ENCODE measurements around the gene RDX. TPM values are rescaled to one million over a fixed set of nuclear protein-coding genes. Genes with fewer than 3 reads are reported as not detected.
"Not testable (repeated sequence)": the region's sequence is repeated elsewhere in the genome, so short reads cannot be mapped to it uniquely, and the experiment has no call there.

RDX gene
- total RNA-seq, 1 donor from 2014 or later: 118 TPM

DNA sequence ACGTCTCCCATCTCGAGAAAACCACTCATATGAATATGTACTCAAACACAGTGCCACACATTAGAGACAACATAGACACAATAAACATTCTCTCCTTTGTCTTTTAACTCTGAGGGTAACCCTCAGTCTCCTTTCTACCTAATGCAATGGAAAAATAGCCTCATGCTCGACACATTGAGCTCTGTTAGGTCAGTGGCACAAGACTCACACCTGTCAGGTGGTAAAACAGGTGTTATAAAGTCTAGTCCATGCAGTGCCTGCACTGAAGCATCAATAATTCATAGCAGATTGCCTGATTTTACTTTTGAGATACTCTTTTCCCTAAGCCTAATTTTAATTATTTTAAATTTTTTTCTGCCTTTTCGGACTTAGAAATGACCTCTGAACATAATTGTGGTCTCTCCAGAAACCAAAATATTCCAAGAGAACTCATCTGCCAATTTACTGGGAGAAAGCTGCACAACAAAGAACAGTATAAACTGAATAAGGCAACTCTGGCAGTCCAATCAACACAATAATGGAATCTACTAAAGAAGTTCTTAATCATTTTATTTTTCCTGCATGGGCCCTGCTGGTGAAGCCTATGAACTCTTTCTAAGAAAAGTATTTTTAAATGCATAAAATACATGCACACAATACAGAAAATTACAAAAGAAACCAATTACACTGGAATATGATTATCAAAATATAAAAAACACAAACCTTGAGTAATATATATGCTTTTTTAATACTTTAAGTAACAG lies 9.9 kb downstream of the RDX start:
- no peak for DNase-seq (ENCODE audit: low spot score)
- intact Hi-C loops (cut with DNase I): no loop called here

GRCh38 chr11:110283862-110284261 lies 12.6 kb downstream of the RDX start:
- intact Hi-C loops (cut with DNase I): no loop called here
- DNase-seq (ENCODE audit: low spot score): no peak

DNA sequence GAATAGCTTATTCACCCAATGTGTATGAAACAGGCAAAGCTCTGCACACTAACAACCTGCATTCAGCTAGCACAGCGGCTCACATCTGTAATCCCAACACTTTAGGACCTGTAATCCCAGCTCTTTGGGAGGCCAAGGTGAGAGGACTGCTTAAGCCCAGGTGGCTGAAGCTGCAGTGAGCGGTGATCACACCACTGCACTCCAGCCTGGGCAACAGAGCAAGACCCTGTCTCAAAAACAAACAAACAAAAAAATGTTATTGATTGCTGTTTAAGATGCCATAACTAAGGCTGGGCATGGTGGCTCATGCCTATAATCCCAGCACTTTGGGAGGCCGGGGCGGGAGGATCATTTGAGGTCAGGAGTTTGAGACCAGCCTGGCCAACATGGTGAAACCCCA lies 15.8 kb downstream of the RDX start:
- intact Hi-C loops (cut with DNase I); DNase-seq (ENCODE audit: low spot score): not testable (repeated sequence)

DNA sequence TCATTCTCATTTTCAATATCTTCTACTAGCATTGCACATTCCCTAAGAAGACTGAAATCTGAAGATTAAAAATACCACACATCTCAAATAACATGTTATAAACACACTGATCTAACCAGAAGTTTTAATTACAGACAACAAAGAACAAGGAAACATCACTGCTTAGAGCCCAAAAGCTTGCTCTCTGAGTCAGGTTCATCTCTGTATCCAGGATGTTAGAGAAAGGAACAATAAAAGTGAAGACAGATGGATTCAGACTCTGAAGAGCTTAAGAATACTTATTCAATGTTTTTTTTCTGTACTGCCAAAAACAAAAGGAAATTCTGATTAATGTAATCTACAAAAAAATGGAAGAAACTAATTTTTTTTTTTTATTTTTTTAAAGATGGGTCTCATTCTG lies 16.5 kb downstream of the RDX start:
- intact Hi-C loops (cut with DNase I): no loop called here
- DNase-seq (ENCODE audit: low spot score): no peak

DNA sequence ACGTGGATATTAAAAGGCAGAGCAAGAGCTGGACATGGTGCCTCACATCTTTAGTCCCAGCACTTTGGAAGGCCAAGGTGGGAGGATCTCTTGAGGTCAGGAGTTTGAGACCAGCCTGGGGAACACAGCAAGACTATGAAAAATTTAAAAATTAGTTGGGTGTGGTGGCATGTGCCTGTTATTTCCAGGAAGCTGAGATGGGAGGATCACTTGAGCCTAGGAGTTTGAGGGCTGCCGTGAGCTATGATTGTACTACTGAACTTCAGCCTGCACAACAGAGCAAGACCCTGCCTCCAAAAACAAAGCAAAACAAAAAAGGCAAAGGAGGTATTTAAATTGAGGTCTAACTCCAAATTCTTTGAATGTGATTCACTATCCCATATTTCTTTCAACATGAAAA lies 23.5 kb downstream of the RDX start:
- intact Hi-C loops (cut with DNase I): no loop called here

DNA sequence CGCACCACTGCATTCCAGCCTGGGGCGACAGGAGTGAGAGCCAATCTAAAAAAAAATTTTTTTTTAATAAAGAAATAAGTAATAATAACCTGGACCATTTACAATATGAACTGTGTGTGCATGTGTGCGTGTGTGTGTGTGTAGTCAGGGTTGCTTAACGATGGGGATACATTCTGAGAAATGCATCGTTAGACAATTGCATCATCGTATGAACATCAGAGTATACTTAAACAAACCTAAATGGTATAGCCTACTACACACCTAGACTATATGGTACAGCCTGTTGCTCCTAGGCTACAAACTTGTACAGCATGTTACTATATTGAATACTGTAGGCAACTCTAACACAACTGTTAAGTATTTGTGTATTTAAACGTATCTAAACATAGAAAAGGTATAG lies 26.4 kb downstream of the RDX start:
- no peak for DNase-seq (ENCODE audit: low spot score)
- intact Hi-C loops (cut with DNase I): no loop called here

More for the DNA sequence above, 23.5 kb downstream of the RDX start:
- DNase-seq (ENCODE audit: low spot score): no peak

DNA sequence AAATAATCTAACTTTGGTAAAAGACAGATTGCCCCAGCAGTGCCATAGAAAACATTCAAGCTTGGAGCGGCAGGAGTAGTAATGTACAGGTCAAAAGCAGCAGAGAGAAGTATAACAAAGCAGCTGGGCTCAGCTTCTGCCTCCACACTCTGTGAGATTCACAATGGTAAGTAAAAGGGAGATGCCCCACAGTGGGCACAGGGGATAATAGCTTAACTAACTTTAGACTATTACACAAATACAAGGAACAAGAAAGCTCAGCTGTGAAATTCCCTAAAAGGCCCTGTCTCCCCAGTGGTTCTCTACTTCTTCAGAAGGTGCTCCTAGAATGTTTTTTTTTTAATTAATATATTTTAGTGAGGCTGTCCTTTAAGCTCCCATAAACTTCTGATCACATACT lies 28.0 kb downstream of the RDX start:
- DNase-seq (ENCODE audit: low spot score): no peak
- intact Hi-C loops (cut with DNase I): no loop called here

- no peak for DNase-seq (ENCODE audit: low spot score)
- intact Hi-C loops (cut with DNase I): no loop called here
These were observed 34.4 kb downstream of the RDX start for GRCh38 chr11:110262072-110262403.

- intact Hi-C loops (cut with DNase I): no loop called here
These were observed 35.0 kb downstream of the RDX start for GRCh38 chr11:110261195-110262071.

GRCh38 chr11:110253525-110253924 lies 42.9 kb downstream of the RDX start:
- intact Hi-C loops (cut with DNase I): no loop called here
- DNase-seq (ENCODE audit: low spot score): no peak

More at GRCh38 chr11:110261195-110262071, 35.0 kb downstream of the RDX start:
- DNase-seq (ENCODE audit: low spot score): no peak

- intact Hi-C loops (cut with DNase I): no loop called here
- no peak for DNase-seq (ENCODE audit: low spot score)
These were observed 44.6 kb downstream of the RDX start for GRCh38 chr11:110251836-110252235.

- intact Hi-C loops (cut with DNase I): no loop called here
- DNase-seq (ENCODE audit: low spot score): no peak
These were observed 46.2 kb downstream of the RDX start for GRCh38 chr11:110250168-110250567.

DNA sequence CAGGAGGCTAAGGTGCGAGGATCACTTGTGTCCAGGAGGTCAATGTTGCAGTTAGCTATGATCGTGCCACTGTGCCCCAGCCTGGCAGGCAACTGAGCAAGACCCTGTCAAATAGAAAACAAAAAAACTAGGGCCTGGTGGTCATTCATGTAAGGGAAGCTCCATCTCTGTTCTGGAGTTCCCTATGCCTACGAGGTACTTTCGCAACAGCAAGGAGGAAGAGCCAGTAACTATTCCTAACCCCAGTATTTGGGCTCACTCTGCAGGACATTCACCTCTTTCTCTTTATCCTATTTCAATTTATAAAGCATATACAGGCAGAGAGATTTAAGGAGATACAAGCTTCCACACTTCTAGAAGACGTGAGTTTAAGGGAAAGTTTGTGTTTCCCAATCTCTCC lies 46.6 kb downstream of the RDX start:
- DNase-seq (ENCODE audit: low spot score): no peak
- intact Hi-C loops (cut with DNase I): no loop called here

- DNase-seq (ENCODE audit: low spot score): no peak
- intact Hi-C loops (cut with DNase I): no loop called here
These were observed 47.3 kb downstream of the RDX start for GRCh38 chr11:110249066-110249465.

GRCh38 chr11:110243791-110244190 lies 52.6 kb downstream of the RDX start:
- no peak for DNase-seq (ENCODE audit: low spot score)
- intact Hi-C loops (cut with DNase I): no loop called here

GRCh38 chr11:110242746-110243145 lies 53.7 kb downstream of the RDX start:
- intact Hi-C loops (cut with DNase I): no loop called here
- no peak for DNase-seq (ENCODE audit: low spot score)

DNA sequence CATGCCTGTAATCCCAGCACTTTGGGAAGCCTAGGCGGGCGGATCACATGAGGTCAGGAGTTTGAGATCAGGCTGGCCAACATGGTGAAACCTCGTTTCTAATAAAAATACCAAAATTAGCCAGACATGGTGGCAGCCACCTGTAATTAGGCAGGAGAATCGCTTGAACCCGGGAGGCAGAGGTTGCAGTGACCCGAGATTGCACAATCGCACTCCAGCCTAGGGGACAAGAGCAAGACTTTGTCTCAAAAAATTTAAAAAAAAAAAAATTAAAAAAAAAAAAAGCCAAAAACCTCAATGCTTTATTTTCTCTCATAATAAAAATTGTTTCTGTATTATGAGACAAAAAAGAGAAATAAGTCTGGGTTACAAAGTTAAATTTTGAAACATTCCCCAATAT lies 54.2 kb downstream of the RDX start:
- no peak for DNase-seq (ENCODE audit: low spot score)
- intact Hi-C loops (cut with DNase I): no loop called here

GRCh38 chr11:110235966-110236365 lies 60.4 kb downstream of the RDX start:
- intact Hi-C loops (cut with DNase I): no loop called here
- DNase-seq (ENCODE audit: low spot score): no peak

- no peak for DNase-seq (ENCODE audit: low spot score)
- intact Hi-C loops (cut with DNase I): no loop called here
These were observed 66.0 kb downstream of the RDX start for GRCh38 chr11:110230377-110230776.

- no peak for DNase-seq (ENCODE audit: low spot score)
- intact Hi-C loops (cut with DNase I): no loop called here
These were observed 77.2 kb downstream of the RDX start for GRCh38 chr11:110219006-110219785.

All from cardiac septum (tissue), 1 donor.